Choroid plexus epithelial cell (primary cell): ENCODE data around the gene PRKCE.
"Not testable (repeated sequence)": the region's sequence is repeated elsewhere in the genome, so short reads cannot be mapped to it uniquely, and the experiment has no call there.

Experiments
- DNase-seq: peaks from one replicate; pipeline ENCODE4 v3.0.0-alpha.2; 2010; ENCODE audit warnings: low read depth
- H3K4me3 ChIP-seq: 2 replicates; pipeline ENCODE4 v1.5.1; 2011; ENCODE audit warnings: low read depth, mild to moderate bottlenecking, control low read depth, low read length, moderate library complexity
- TF ChIP-seq, protein P1 (sequence below): conservative IDR thresholded peaks from 2 replicates; pipeline ENCODE4 v1.5.1; 2011; ENCODE audit warnings: low read depth, mild to moderate bottlenecking, control low read depth, inconsistent platforms, low read length, moderate library complexity

The PRKCE gene

DNA sequence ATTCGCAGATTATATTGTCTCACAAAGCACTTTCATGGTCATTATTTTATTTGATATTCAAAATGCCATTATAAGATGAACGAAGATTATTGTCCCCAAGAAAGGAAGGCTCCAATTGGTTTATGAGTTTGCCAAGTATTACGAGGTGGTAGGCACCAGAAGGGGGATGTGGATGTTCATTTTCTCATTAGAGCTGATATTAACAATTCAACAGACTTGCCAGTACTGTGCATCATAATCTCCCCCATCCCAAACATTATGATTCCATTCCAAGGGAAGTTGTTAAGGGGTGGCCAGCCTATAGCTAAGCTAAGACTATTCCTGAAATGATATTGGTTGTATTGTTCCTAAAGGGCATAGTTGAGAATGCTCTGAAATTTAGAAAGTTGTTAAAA, 257.7 kb downstream of the PRKCE start:
- TF ChIP-seq, protein P1, sequence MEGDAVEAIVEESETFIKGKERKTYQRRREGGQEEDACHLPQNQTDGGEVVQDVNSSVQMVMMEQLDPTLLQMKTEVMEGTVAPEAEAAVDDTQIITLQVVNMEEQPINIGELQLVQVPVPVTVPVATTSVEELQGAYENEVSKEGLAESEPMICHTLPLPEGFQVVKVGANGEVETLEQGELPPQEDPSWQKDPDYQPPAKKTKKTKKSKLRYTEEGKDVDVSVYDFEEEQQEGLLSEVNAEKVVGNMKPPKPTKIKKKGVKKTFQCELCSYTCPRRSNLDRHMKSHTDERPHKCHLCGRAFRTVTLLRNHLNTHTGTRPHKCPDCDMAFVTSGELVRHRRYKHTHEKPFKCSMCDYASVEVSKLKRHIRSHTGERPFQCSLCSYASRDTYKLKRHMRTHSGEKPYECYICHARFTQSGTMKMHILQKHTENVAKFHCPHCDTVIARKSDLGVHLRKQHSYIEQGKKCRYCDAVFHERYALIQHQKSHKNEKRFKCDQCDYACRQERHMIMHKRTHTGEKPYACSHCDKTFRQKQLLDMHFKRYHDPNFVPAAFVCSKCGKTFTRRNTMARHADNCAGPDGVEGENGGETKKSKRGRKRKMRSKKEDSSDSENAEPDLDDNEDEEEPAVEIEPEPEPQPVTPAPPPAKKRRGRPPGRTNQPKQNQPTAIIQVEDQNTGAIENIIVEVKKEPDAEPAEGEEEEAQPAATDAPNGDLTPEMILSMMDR, result no peak
- no peak for DNase-seq
- H3K4me3 ChIP-seq, result no peak overlapping the region

DNA sequence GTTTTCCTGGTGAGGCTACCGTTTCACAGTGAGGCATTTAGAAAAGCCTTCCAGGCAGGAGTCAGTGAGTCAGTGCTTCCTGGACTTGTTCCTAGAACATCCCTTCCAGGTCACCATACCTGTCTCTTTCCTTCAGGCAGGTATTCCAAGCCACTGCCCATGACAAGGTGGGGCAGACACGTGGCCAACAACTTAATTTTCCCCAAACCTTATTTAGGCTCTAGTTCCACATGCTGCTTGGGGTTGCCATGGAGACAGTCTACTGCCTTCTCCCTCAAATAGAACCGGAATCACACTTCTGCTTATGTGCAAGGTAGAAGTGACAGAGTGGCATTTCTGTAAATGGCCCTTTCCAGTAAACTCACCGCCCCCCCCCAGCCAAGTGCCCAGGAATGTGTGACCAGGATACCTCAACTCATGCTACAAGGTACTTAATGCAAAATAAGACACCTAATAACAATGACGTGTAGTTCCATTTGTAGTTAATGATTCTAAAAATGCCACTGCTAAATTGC, 258.3 kb downstream of the PRKCE start:
- no peak overlapping the region for H3K4me3 ChIP-seq
- DNase-seq, result peak; percentile 10
- TF ChIP-seq, protein P1, result no peak

DNA sequence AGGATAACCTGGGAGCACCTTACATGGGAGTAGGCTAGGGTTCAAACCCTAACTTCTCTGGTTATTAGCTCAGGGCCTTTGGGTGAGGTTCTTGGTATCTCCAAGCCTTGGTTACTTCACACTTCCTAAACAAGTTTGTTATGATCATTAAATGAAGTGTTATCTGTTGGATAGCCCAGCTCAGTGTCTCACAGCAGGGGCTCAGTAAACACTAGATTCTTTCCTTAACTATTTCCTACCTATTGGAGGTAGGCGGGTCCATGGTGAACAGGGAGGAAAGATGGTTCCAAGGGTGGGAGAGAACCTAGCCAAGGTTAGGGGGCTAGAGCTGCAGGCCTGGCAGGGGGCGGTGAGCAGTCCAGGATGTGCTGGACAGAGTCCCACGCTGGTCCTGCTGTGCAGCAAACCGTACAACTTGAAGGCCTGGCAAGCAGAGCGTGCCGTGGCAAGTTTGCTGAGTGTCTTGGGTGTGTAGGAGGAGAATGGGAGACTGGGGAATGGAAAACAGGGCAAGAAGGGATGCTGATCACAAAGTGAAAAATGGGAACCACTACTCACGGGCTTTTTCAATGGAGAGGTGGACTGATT, 259.1 kb downstream of the PRKCE start:
- peak; percentile 53 for DNase-seq
- TF ChIP-seq, protein P1, result no peak
- no peak overlapping the region for H3K4me3 ChIP-seq

DNA sequence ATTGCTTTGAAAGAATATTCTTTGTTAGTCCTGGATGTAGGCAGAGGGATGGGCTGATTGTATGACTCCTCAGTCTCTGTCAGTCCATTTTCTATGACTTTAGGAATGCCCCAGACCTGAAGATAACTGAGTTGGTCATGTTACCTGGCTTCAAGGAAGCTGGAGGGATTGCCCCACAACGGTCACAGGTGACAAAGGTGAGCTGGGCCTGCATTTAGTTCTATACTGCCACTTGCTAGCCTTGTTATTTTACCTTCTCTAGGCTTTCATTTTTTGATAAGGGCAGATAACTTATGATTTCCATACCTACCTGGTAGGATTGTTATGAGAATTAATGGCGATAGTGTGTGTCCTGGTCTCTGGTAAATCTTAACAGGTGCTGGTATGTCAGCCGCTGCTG, 260.1 kb downstream of the PRKCE start:
- DNase-seq, result no peak
- H3K4me3 ChIP-seq, result no peak overlapping the region
- TF ChIP-seq, protein P1, result no peak

DNA sequence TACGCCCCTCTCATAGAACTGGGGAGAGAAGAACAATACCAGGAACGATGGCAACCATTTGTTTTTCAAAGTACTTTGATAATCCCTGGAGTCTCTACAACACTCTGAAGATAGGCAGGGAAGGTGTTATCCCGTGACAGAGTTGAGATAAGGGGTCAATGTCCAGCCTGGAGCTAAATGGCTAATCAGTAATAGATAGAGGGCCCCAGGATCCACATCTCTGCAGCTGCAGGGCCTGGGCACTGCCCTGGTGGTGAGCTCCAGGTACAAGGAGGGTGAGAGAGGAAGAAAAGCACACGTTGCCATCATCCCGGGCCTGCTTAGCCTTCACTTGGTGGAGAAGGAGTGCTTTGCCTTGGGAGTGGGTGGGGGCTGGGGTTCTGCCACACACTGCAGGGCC, 260.6 kb downstream of the PRKCE start:
- TF ChIP-seq, protein P1, result no peak

DNA sequence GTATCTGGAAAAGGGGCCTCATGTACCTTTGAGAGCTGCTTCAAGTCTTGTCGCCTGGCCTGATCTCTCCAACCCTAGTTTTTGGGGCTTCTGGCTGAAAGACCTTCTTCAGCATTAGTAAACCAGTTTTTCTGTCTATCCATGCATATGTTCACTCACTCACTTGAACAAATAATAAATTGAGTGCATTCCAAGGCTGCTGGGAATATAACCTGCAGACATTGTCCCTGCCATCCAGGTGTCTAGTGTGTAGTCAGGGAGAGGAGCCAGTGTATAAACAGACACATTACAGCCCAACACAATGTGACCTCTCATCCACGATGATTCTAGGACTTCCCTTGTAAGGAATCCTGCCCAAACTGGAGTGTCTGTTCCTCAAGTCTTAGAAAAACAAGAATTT, 262.1 kb downstream of the PRKCE start:
- TF ChIP-seq, protein P1, result no peak
- no peak for DNase-seq
- H3K4me3 ChIP-seq, result no peak overlapping the region

More for the DNA sequence above, 260.6 kb downstream of the PRKCE start:
- DNase-seq, result no peak
- H3K4me3 ChIP-seq, result no peak overlapping the region

DNA sequence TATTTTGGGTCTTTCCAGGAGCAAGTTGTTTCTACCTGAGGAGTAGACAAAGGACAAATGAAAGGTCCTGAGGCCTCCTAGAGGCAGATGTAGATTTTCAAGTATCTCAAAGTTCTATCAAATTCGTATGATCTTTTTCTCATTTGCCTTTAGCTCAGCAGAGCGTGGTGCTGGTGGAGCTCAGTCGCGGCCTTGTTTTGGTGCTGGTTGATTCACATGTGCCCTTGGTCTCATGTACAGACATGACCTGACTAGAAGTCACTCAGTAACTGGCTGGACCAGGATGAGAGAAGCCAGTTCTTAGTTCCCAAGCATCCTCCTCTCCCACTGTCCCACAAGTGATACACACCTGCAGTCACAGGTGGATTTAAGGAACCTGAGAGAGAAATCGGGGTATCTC, 264.0 kb downstream of the PRKCE start:
- DNase-seq, result no peak

DNA sequence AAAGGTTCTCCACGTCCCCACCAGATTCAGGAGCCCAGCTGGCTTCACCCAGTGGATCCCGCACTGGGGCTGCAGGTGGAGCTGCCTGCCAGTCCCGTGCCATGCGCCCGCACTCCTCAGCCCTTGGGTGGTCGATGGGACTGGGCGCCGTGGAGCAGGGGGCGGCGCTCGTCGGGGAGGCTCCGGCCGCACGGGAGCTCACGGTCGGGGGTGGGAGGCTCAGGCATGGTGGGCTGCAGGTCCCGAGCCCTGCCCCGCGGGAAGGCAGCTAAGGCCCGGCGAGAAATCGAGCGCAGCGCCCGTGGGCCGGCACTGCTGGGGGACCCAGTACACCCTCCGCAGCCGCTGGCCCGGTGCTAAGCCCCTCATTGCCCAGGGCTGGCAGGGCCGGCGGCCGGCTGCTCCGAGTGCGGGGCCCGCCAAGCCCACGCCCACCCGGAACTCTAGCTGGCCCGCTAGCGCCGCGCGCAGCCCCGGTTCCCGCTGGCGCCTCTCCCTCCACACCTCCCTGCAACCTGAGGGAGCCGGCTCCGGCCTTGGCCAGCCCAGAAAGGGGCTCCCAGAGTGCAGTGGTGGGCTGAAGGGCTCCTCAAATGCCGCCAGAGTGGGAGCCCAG, 266.2 kb downstream of the PRKCE start:
- H3K4me3 ChIP-seq, DNase-seq: not testable (repeated sequence)

More for the DNA sequence above, 264.0 kb downstream of the PRKCE start:
- no peak overlapping the region for H3K4me3 ChIP-seq
- TF ChIP-seq, protein P1, result no peak
